DND-41 (cell line): ENCODE measurements around the gene PNMA1.

Experiments
- CTCF ChIP-seq: IDR thresholded peaks from 2 replicates; pipeline ENCODE4 v1.5.1; 2012; ENCODE audit warnings: borderline replicate concordance, low read length, moderate library complexity, mild to moderate bottlenecking; ENCODE audit not compliant: poor library complexity, severe bottlenecking; ENCODE audit errors: extremely low read depth
- EZH2 ChIP-seq: IDR thresholded peaks from 3 replicates; pipeline ENCODE4 v1.6.1; 2012; ENCODE audit warnings: borderline replicate concordance, low read depth, mild to moderate bottlenecking, moderate library complexity, low read length, inconsistent platforms; ENCODE audit not compliant: severe bottlenecking

- TF ChIP-seq CTCF (no peak), EZH2 (no peak)
These were observed 25.2 kb upstream of the PNMA1 start for GRCh38 chr14:73739174-73739898.
